Measurements from ENCODE around the gene LNX2. TPM values are rescaled to one million over a fixed set of nuclear protein-coding genes. Genes with fewer than 3 reads are reported as not detected.

Gene LNX2
- total RNA-seq, 1 donor from 2014 or later: 33.7 TPM

- Mint-ChIP-seq H3K9me3 (ENCODE audit: low read depth) (peaks cover 6% of the 10 kb centered on the region), H3K27me3 (peaks cover 24% of the 10 kb centered on the region), H3K27ac (no peak overlapping the region), H3K4me3 (ENCODE audit: low read depth) (no peak overlapping the region), H3K4me1 (ENCODE audit: low read depth) (no peaks in the 10 kb centered on the region), H3K36me3 (ENCODE audit: insufficient read depth) (peaks cover 5% of the 10 kb centered on the region)
- no peak for DNase-seq (ENCODE audit: low spot score, unreplicated experiment)
- no peak for TF ChIP-seq CTCF (IDR thresholded peaks at IDR 0.05; ENCODE audit: unreplicated experiment)
Observed at GRCh38 chr13:27528908-27529307, 91.4 kb downstream of the LNX2 start.

DNA sequence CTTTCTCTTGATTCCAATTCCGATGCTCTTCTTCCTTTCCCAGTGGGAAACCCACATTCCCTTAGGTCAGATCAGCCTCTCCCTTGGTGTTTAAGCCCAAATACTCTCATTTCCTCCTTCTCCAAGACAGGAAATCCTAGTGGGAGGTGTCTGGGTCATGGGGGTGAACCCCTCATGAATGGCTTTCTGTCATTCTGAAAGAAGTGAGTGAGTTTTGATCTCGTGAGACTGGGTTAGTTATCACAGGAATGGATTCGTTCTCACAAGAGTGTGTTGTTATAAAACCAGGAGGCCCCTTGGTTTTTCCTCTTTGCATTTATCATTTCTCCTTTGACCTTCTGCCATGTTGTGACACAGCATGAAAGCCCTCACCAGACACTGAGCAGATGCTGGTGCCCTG is 93.8 kb downstream of the LNX2 start:
- Mint-ChIP-seq H3K36me3 (ENCODE audit: insufficient read depth) (peaks cover 5% of the 10 kb centered on the region), H3K27me3 (peaks cover 32% of the 10 kb centered on the region), H3K4me3 (ENCODE audit: low read depth) (no peak overlapping the region), H3K4me1 (ENCODE audit: low read depth) (no peaks in the 10 kb centered on the region), H3K27ac (no peak overlapping the region), H3K9me3 (ENCODE audit: low read depth) (peaks cover 6% of the 10 kb centered on the region)
- TF ChIP-seq CTCF (IDR thresholded peaks at IDR 0.05; ENCODE audit: unreplicated experiment): no peak
- DNase-seq (ENCODE audit: low spot score, unreplicated experiment): no peak

DNA sequence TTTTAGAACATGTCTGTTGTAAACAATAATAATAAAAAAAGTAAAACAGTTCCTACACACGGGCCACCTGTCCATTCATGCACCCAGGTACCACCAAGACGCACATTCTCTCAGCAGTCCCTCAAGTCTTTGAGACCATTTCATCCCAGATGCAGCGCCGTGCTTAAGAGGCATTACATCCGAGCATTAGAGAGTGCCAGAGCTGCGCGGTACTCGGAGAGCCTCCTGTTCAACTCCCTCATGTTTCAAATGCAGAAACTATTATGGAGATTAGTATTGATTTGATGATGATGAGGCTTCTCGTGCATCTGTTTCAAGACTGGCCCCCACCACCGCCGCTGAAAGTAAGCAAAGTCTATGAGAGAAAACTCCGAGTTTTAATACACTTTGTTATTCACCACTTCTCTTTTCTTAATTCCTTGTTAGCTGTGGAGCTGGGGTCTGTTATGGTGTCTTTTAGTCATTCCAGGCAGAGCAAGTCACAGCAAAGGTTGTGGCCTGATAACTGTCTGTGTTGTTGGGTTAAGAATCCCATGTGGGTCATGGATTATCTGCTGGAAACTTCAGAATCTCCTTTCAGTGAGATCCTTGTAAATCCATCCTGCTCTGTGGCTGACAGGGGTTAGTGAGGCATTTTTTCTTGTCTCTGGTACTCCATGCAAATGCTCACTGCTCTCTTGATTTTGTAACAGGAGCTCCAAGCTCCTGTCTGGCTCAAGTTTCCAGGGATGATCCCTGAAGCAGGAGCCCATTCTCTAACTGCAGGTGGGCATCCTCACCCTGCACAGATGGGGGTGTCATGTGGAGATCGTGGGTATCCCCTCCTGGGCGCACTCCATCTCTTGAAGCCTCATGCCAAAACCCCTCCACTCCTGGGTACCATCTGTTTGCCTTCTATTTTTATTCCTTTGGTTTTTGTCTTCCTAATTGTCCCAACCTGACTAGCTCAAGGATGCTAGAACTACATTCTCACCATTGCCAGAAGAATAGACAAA is 95.1 kb downstream of the LNX2 start:
- Mint-ChIP-seq H3K27me3 (peaks cover 32% of the 10 kb centered on the region), H3K4me3 (ENCODE audit: low read depth) (no peak overlapping the region), H3K4me1 (ENCODE audit: low read depth) (no peaks in the 10 kb centered on the region), H3K36me3 (ENCODE audit: insufficient read depth) (peaks cover 5% of the 10 kb centered on the region), H3K9me3 (ENCODE audit: low read depth) (peaks cover 6% of the 10 kb centered on the region), H3K27ac (no peak overlapping the region)
- no peak for TF ChIP-seq CTCF (IDR thresholded peaks at IDR 0.05; ENCODE audit: unreplicated experiment)
- DNase-seq (ENCODE audit: low spot score, unreplicated experiment): no peak

DNA sequence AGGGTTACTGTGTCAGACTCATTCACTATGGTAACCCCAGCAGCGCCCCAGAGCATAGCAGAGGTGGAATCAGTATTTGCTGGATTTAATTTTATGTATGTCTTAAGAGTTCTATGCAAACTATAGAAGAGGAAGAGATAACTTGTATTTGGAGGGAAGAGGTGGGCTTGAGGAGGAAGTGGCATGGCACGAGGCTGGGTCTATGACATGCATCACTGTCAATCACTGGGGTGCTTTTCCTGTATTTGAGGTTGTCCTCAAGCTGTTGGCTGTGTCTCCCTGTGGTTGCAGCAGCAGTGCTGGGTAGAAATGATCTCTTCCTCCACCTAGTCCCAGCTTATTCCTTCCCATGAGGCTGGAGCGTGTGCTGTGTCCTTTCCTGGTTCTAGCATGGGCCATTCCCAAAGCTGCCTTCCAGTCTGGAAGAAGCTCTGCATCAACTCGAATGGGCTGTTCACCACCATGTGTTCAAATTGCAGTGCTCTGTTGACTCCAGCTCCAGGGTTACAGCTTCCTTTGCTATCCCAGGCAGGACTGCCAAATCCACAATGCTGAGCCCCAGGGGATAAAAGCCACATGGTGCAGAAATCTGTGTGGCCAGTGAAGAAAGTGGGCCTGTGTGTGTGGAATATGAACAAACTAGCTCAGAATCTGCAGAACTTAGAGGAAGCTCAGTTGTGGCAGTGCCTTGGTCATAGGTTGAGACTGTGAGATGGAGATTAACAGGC is 96.8 kb downstream of the LNX2 start:
- H3K27me3 Mint-ChIP-seq: peaks cover 30% of the 10 kb centered on the region
- H3K27ac Mint-ChIP-seq: peak overlapping the region; percentile 47
- peaks cover 2% of the 10 kb centered on the region for H3K36me3 Mint-ChIP-seq (ENCODE audit: insufficient read depth)
- no peak for TF ChIP-seq CTCF (IDR thresholded peaks at IDR 0.05; ENCODE audit: unreplicated experiment)
- peaks cover 4% of the 10 kb centered on the region for H3K9me3 Mint-ChIP-seq (ENCODE audit: low read depth)
- DNase-seq (ENCODE audit: low spot score, unreplicated experiment): no peak
- H3K4me1 Mint-ChIP-seq (ENCODE audit: low read depth): no peaks in the 10 kb centered on the region
- H3K4me3 Mint-ChIP-seq (ENCODE audit: low read depth): no peak overlapping the region

- H3K36me3 Mint-ChIP-seq (ENCODE audit: insufficient read depth): no peaks in the 10 kb centered on the region
- no peak for DNase-seq (ENCODE audit: low spot score, unreplicated experiment)
- no peaks in the 10 kb centered on the region for H3K4me1 Mint-ChIP-seq (ENCODE audit: low read depth)
- peaks cover 34% of the 10 kb centered on the region for H3K27me3 Mint-ChIP-seq
- TF ChIP-seq CTCF (IDR thresholded peaks at IDR 0.05; ENCODE audit: unreplicated experiment): no peak
- H3K9me3 Mint-ChIP-seq (ENCODE audit: low read depth): no peaks in the 10 kb centered on the region
- no peak overlapping the region for H3K27ac Mint-ChIP-seq
- no peak overlapping the region for H3K4me3 Mint-ChIP-seq (ENCODE audit: low read depth)
Observed at GRCh38 chr13:27522847-27523246, 97.5 kb downstream of the LNX2 start.
